HG03558 (cell line): Measurements from ENCODE around the gene PIK3C2B.

Experiments
- ATAC-seq: cut with Tn5 transposase; IDR thresholded peaks from one replicate; pipeline ENCODE4 v1.9.1; 2021; ENCODE audit warnings: moderate number of reproducible peaks; ENCODE audit not compliant: unreplicated experiment; ENCODE audit errors: extremely low read depth

Gene PIK3C2B

GRCh38 chr1:204463125-204464060 lies 31.2 kb downstream of the PIK3C2B start:
- ATAC-seq, result no peak

GRCh38 chr1:204462229-204462561 lies 32.4 kb downstream of the PIK3C2B start:
- ATAC-seq, result no peak

GRCh38 chr1:204461331-204462228 lies 33.0 kb downstream of the PIK3C2B start:
- ATAC-seq, result no peak

- ATAC-seq, result no peak
Measured at GRCh38 chr1:204460346-204460745, 34.3 kb downstream of the PIK3C2B start.

GRCh38 chr1:204459706-204460105 lies 34.9 kb downstream of the PIK3C2B start:
- no peak for ATAC-seq

GRCh38 chr1:204457666-204458065 lies 36.9 kb downstream of the PIK3C2B start:
- ATAC-seq, result no peak

GRCh38 chr1:204456826-204457442 lies 37.7 kb downstream of the PIK3C2B start:
- no peak for ATAC-seq

GRCh38 chr1:204455831-204456145 lies 38.8 kb downstream of the PIK3C2B start:
- ATAC-seq, result no peak

GRCh38 chr1:204455063-204455830 lies 39.4 kb downstream of the PIK3C2B start:
- no peak for ATAC-seq

GRCh38 chr1:204454476-204454875 lies 40.1 kb downstream of the PIK3C2B start:
- ATAC-seq, result no peak

GRCh38 chr1:204453141-204453772 lies 41.3 kb downstream of the PIK3C2B start:
- ATAC-seq, result peak; percentile 62

GRCh38 chr1:204451352-204452124 lies 43.1 kb downstream of the PIK3C2B start:
- no peak for ATAC-seq

- no peak for ATAC-seq
Measured at GRCh38 chr1:204450461-204451257, 43.9 kb downstream of the PIK3C2B start.

- no peak for ATAC-seq
Measured at GRCh38 chr1:204449678-204450280, 44.8 kb downstream of the PIK3C2B start.

- no peak for ATAC-seq
Measured at GRCh38 chr1:204448991-204449677, 45.5 kb downstream of the PIK3C2B start.

GRCh38 chr1:204448344-204448964 lies 46.2 kb downstream of the PIK3C2B start:
- no peak for ATAC-seq

- no peak for ATAC-seq
Measured at GRCh38 chr1:204447736-204448135, 46.9 kb downstream of the PIK3C2B start.
